22Rv1 (cell line): Measurements from ENCODE around the gene PLXND1.

Source experiments
- H3K27ac ChIP-seq: fragments of 450-650 bp; 2 replicates; pipeline ENCODE4 v1.5.1; 2017
- CTCF ChIP-seq: fragments of 450-650 bp; IDR thresholded peaks from 2 replicates; pipeline ENCODE4 v1.5.1; 2017; ENCODE audit warnings: mild to moderate bottlenecking
- ZFX ChIP-seq: fragments of 450-650 bp; IDR thresholded peaks from 2 replicates; pipeline ENCODE4 v1.6.1; 2017; ENCODE audit warnings: antibody characterized with exemption, borderline replicate concordance

Gene PLXND1

GRCh38 chr3:129622226-129622874 lies 15.9 kb upstream of the PLXND1 start:
- H3K27ac ChIP-seq, result no peak overlapping the region
- TF ChIP-seq CTCF, result no peak
- no peak for TF ChIP-seq ZFX

- TF ChIP-seq ZFX, result no peak
- no peak for TF ChIP-seq CTCF
- H3K27ac ChIP-seq, result no peak overlapping the region
Observed at GRCh38 chr3:129621626-129622225, 15.2 kb upstream of the PLXND1 start.

DNA sequence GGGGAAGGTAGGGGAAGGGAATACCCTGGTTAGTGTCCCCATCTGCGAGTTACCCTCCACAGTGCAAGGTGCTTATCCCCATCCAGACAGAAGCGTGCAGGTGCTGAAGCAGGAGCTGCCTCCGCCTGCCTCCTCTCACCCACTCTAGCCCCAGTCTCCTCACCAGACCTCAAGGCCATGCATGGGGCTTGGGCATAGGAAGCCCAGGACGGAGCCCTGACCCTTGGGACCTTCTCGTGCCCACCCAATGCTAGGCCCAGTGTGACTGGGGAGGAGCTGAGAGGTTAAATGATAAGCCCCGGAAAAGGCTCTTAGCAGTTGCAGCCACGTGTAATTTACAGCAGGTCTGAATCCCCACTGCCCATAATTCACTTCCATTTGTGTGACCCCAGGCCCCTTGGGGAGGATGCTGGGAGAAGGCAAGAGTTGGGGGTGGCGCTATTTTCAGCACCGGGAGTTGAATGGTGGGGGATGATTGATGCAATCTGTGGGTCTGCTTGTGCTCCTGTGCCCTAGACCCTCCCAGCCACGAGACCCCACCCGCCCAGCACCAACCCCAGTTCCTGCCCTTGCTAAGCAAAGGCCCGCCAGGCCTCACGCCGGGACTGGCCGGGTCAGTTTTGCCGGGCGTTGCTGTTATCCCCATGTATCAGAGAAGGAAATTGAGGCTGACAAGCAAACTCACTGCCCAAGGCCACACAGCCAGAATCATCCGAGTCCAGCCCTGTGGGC lies 14.5 kb upstream of the PLXND1 start:
- H3K27ac ChIP-seq, result no peak overlapping the region
- TF ChIP-seq CTCF (no peak), ZFX (no peak)

- H3K27ac ChIP-seq, result no peak overlapping the region
- TF ChIP-seq CTCF, result no peak
- TF ChIP-seq ZFX, result no peak
Observed at GRCh38 chr3:129619726-129620162, 13.3 kb upstream of the PLXND1 start.

DNA sequence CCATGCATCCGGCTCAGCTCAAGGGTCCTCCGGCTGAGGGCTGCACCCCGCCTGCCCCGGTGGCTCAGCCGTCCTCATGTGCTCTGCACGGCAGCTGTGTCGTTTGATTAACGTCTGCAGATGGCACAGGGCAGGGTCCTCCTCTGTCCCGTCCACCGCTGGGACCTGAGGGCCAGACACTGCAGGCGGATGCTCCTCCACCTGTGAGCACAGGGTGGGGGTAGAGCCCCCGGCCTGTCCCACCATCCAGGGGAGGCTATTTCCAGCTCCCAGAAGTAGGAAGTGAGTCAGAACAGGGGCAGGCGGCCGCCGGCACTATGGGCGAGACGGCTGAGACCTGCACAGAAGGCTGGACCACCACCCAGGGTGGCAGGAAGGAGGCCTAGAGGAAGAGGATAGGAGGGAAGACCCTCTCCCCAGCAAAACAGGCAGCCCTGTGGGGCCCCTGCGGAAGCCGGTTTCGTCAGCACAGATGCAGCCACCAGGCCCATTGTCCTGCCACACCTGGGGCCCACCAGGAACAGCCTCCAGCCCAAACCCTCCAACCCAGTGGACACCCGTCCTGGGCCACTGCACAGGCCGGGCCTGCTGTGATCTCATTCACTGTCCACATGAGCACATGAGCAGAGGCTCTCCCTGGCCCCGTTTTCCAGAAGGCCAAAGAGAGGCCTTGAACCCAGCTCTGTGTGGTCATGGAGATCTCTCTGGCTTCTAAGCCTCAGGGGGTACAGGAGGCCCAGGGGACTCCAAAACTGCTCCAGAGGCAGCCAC lies 12.6 kb upstream of the PLXND1 start:
- H3K27ac ChIP-seq, result no peak overlapping the region
- TF ChIP-seq ZFX, result no peak
- no peak for TF ChIP-seq CTCF

DNA sequence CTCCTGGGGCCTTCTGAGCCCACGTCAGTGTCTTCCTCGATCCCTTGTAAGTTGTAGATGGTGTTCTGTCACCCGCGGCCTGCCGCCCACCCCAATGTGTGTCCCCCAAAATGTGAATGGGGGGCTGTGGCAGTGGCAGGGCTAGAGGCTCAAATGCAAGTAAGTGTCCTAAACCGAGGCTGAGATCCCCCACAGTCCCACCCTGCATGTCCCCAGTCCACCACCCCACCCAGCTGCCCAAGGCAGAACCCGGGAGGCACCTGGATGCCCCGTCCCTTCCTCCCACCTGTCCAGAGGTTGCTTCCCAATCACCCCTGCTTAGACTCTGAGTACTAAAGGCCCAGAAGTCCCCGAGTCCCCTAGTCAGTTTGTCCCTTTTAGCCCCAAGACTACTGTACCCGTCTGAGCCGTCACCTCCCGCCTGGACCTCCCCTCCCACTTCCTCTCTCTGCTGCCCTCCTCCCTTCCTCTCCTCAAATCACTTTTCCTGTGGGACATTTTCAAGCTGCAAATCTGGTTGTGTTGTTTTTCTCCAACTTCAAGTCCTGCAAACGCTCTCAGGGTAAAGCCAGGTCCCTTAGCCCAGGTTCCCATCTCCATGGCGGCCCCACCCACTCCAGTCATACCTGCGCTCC lies 11.8 kb upstream of the PLXND1 start:
- no peak for TF ChIP-seq ZFX
- no peak for TF ChIP-seq CTCF
- no peak overlapping the region for H3K27ac ChIP-seq
